Astrocyte of the cerebellum (primary cell): ENCODE measurements around the gene RORC.
A peak's percentile ranks its signal among the peaks of the same experiment; 100 is the strongest.

Experiments
- DNase-seq: peaks from one replicate; pipeline ENCODE4 v3.0.0-alpha.2; 2011; ENCODE audit warnings: low read depth
- H3K4me3 ChIP-seq: 2 replicates; pipeline ENCODE4 v1.5.1; 2011; ENCODE audit warnings: mild to moderate bottlenecking, low read depth, low read length, moderate library complexity
- CTCF ChIP-seq: IDR thresholded peaks from 2 replicates; pipeline ENCODE4 v1.5.1; 2012; ENCODE audit warnings: low read length, low read depth, moderate library complexity, mild to moderate bottlenecking; ENCODE audit errors: missing control alignments
- in situ Hi-C: cut with HindIII; loops from 2 replicates; pipeline ENCODE4 v1.10.0; 2017; ENCODE audit warnings: low sequenced_read_pairs

RORC gene

GRCh38 chr1:151830055-151830454, 1.5 kb downstream of the RORC start:
- DNase-seq, result no peak
- no peak for TF ChIP-seq CTCF
- in situ Hi-C loops, result no loop called here
- H3K4me3 ChIP-seq, result no peak overlapping the region

DNA sequence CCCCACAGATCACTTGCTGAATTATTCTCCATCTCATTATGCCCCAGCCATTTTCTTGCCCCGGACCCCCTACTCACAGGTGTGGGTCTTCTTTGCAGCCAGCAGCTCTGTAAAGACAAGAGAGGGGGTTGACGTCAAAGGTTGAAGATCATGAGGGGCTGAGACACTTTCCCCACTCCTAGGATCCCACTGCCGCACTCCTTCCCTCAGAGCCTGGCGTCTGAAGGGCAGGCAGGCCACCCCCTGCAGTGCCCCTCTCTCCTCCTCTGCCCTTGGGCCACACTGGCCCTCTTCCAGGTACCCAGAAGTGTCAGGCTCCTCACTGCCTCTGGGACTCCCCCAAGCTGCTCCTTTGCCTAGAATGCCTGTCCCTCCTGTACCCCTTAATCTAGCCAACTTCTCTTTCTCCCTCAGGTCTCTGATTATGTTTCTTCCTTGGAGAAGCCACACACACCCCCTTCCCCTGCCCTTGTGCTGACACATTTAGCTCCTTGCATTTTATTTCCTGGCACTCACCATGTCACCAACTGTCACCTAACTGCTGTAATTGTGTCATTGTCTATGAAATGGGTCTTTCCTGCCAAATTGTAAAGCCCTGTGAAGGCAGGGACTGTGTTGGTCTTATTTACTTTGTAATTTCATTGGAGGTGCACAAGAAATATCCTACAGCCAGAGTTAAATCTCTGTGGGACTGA, 2.1 kb downstream of the RORC start:
- H3K4me3 ChIP-seq, result no peak overlapping the region
- no peak for DNase-seq
- in situ Hi-C loops, result no loop called here

GRCh38 chr1:151828921-151829320, 2.7 kb downstream of the RORC start:
- H3K4me3 ChIP-seq, result no peak overlapping the region
- no peak for TF ChIP-seq CTCF
- in situ Hi-C loops, result no loop called here
- peak; percentile 12 for DNase-seq

More for the DNA sequence above, 2.1 kb downstream of the RORC start:
- TF ChIP-seq CTCF, result no peak

DNA sequence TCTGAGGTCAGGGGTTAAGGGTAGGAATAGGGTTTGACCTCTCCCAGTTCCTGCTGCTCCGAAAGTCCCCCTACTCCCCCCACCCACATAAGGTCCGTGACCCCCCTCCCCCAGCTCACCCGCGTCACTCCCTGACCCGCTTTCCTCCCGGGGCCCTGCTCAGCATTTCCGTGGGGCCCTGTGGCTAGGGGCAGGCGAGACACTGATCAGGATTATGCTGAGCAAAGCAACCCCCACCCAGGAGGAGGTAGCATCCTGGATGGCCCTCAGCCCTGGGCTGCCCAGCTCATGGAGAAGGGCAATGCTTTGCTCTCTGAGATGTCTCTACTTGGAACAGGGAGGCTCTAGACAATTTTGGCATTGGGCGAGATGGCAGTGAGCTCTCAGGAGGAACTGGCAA, 3.7 kb downstream of the RORC start:
- in situ Hi-C loops, result no loop called here
- no peak for TF ChIP-seq CTCF
- DNase-seq, result no peak
- H3K4me3 ChIP-seq, result no peak overlapping the region

- in situ Hi-C loops, result no loop called here
- TF ChIP-seq CTCF, result no peak
- no peak overlapping the region for H3K4me3 ChIP-seq
- DNase-seq, result no peak
These were observed 5.6 kb downstream of the RORC start for GRCh38 chr1:151825751-151826660.

DNA sequence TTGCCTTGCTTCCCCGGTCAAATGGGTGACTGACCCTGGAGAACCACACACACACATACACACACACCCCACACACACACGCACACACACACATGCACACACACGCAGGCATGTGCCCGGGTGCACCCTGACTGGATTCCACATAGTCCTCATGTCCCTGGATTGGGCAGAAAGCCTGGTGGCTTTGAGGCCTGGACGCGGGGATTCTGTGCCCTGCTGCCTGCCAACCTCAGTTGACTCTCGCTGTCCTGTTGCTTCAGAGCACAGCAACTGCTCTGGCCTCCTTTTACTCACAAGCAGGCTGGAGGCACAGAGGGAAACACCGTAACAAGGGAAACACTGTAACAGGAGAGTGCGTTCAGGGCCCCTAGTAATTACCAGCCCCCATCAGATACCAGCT, 6.4 kb downstream of the RORC start:
- no peak for TF ChIP-seq CTCF
- in situ Hi-C loops, result no loop called here
- DNase-seq, result no peak
- H3K4me3 ChIP-seq, result no peak overlapping the region
